ENCODE data around the gene ZNHIT2. TPM values are rescaled to one million over a fixed set of nuclear protein-coding genes. Genes with fewer than 3 reads are reported as not detected.

ZNHIT2 gene
- total RNA-seq = 19.8 and 31.6 TPM in 2 replicates

GRCh38 chr11:65117206-65118096, at the start of gene ZNHIT2:
Gene ZNHIT2 (minus strand): TSS chr11:65117701. CDS start chr11:65117653, 48 bp downstream.

GRCh38 chr11:65134240-65134951, 16.9 kb upstream of the ZNHIT2 start, which contains the start of gene SYVN1:
Gene SYVN1 (minus strand): TSS chr11:65134519. CDS start chr11:65133601, 918 bp downstream.

GRCh38 chr11:65121865-65122696, 4.6 kb upstream of the ZNHIT2 start, which contains the start of the genes FAU and MRPL49:
Gene FAU (minus strand): TSS chr11:65122134. CDS start chr11:65121813, 321 bp downstream.
Gene MRPL49 (plus strand): TSS chr11:65122321. CDS start chr11:65122347, 26 bp downstream.

GRCh38 chr11:65111744-65112545, 5.6 kb downstream of the ZNHIT2 start, which contains the start of gene TM7SF2:
Gene TM7SF2 (plus strand): TSS chr11:65111872. CDS start chr11:65112016, 144 bp downstream.

GRCh38 chr11:65095974-65096806, 21.3 kb downstream of the ZNHIT2 start, which contains the start of gene VPS51:
Gene VPS51 (plus strand): TSS chr11:65096214. CDS start chr11:65096251, 37 bp downstream.

GRCh38 chr11:65083834-65084597, 33.5 kb downstream of the ZNHIT2 start, which contains the start of the genes CDCA5 and ZFPL1:
Gene CDCA5 (minus strand): TSS chr11:65084040. CDS start chr11:65083978, 62 bp downstream.
Gene ZFPL1 (plus strand): TSS chr11:65084222. CDS start chr11:65084699, 477 bp downstream.

Other genes starting within 250 kb of the ZNHIT2 start
- gene EHD1, start 239.1 kb downstream of the ZNHIT2 start, total RNA-seq = 92.0 and 131 TPM in 2 replicates
- 16.2 and 18.5 TPM in 2 replicates for gene ATG2A, start 200.5 kb downstream of the ZNHIT2 start, total RNA-seq
- 16.4 and 28.7 TPM in 2 replicates for gene PPP2R5B, start 193.0 kb downstream of the ZNHIT2 start, total RNA-seq
- not detected in 2 replicates for gene GPHA2, start 181.8 kb downstream of the ZNHIT2 start, total RNA-seq
- not detected in 2 replicates for gene MAJIN, start 145.6 kb downstream of the ZNHIT2 start, total RNA-seq
- 0.19 and 0.31 TPM in 2 replicates for gene BATF2, start 120.7 kb downstream of the ZNHIT2 start, total RNA-seq
- 157 and 167 TPM in 2 replicates for gene ARL2, start 103.5 kb downstream of the ZNHIT2 start, total RNA-seq
- 18.7 and 21.1 TPM in 2 replicates for gene SNX15, start 90.3 kb downstream of the ZNHIT2 start, total RNA-seq
- 20.9 and 37.1 TPM in 2 replicates for gene SAC3D1, start 76.5 kb downstream of the ZNHIT2 start, total RNA-seq
- 13.0 and 32.8 TPM in 2 replicates for gene NAALADL1, start 59.1 kb downstream of the ZNHIT2 start, total RNA-seq
- gene CDCA5, start 33.7 kb downstream of the ZNHIT2 start, total RNA-seq = 7.2 and 25.9 TPM in 2 replicates
- gene ZFPL1, start 33.5 kb downstream of the ZNHIT2 start, total RNA-seq = 51.1 and 54.4 TPM in 2 replicates
- 185 and 355 TPM in 2 replicates for gene VPS51, start 21.5 kb downstream of the ZNHIT2 start, total RNA-seq
- 9.6 and 18.6 TPM in 2 replicates for gene TM7SF2, start 5.8 kb downstream of the ZNHIT2 start, total RNA-seq
- 496 and 642 TPM in 2 replicates for gene FAU, start 4.4 kb upstream of the ZNHIT2 start, total RNA-seq
- gene MRPL49, start 4.6 kb upstream of the ZNHIT2 start, total RNA-seq = 57.9 and 90.9 TPM in 2 replicates
- 16.4 and 16.6 TPM in 2 replicates for gene SYVN1, start 16.8 kb upstream of the ZNHIT2 start, total RNA-seq
- not detected in 2 replicates for gene SPDYC, start 52.5 kb upstream of the ZNHIT2 start, total RNA-seq
- 363 and 398 TPM in 2 replicates for gene CAPN1, start 64.2 kb upstream of the ZNHIT2 start, total RNA-seq
- 4.6 and 21.3 TPM in 2 replicates for gene POLA2, start 144.3 kb upstream of the ZNHIT2 start, total RNA-seq
- 22.4 and 27.5 TPM in 2 replicates for gene CDC42EP2, start 197.2 kb upstream of the ZNHIT2 start, total RNA-seq
- gene DPF2, start 216.2 kb upstream of the ZNHIT2 start, total RNA-seq = 23.7 and 26.5 TPM in 2 replicates
- 0.08 TPM in 1 of 2 replicates, not detected in the other for gene TIGD3, start 237.1 kb upstream of the ZNHIT2 start, total RNA-seq